Tibial artery (tissue), 4 donors: ENCODE results near the gene UNC80.

Experiments used
- DNase-seq, 2 donors: peaks; one replicate each; pipeline ENCODE4 v3.0.0-alpha.2; 2019
- H3K27ac ChIP-seq, 2 donors: fragments of 200-600 bp; sonication (generic) in 1 of 2; 1 replicate in 1 of 2; 2 replicates in 1 of 2; pipeline ENCODE4 v1.5.1; 2018 to 2019; ENCODE audit warnings: mild to moderate bottlenecking in 1 of 2
- H3K27me3 ChIP-seq, 2 donors: fragments of 200-600 bp; sonication (generic) in 1 of 2; one replicate each; pipeline versions ENCODE4 v1.5.1 to v1.6.0; 2016 to 2019
- H3K36me3 ChIP-seq, 3 donors: fragments of 200-600 bp; sonication (generic) in 2 of 3; one replicate each; pipeline ENCODE4 v1.5.1; 2016 to 2019; ENCODE audit warnings: mild to moderate bottlenecking in 2 of 3
- H3K4me1 ChIP-seq, 4 donors: fragments of 200-600 bp; sonication (generic) in 2 of 4; 1 replicate in 3 of 4; 2 replicates in 1 of 4; pipeline ENCODE4 v1.5.1; 2016 to 2019
- H3K4me3 ChIP-seq, 2 donors: fragments of 200-600 bp; sonication (generic) in 1 of 2; 1 replicate in 1 of 2; 2 replicates in 1 of 2; pipeline ENCODE4 v1.5.1; 2018 to 2019; ENCODE audit warnings: mild to moderate bottlenecking in 2 of 2
- H3K9me3 ChIP-seq, 3 donors: fragments of 200-600 bp; sonication (generic) in 1 of 3; one replicate each; pipeline ENCODE4 v1.5.1; 2016 to 2019
- CTCF ChIP-seq, 2 experiments: fragments of 200-600 bp in 1 of 2; fragments of 450-650 bp in 1 of 2; IDR thresholded peaks; one replicate each; pipeline ENCODE4 v1.5.1; 2017 to 2019; ENCODE audit warnings: antibody characterized with exemption in 2 of 2, mild to moderate bottlenecking in 1 of 2, moderate library complexity in 1 of 2
- intact Hi-C: fragments of 100-400 bp; cut with DNase I; formaldehyde crosslinking; loops from one replicate; pipeline ENCODE4 v1.15.0; 2023; ENCODE audit warnings: low total_unique reads

Gene UNC80

GRCh38 chr2:209965723-209966122 is 194.1 kb downstream of the UNC80 start:
- H3K36me3 ChIP-seq = no peaks in the 10 kb centered on the region
- peaks cover 0 to 2% (median 0%) of the 10 kb centered on the region in 4 donors for H3K4me1 ChIP-seq
- no peaks in the 10 kb centered on the region for H3K9me3 ChIP-seq
- intact Hi-C loops = loop anchor here (5.0 kb wide), 1 partner anchor 427 kb away; no protein-coding TSS in a partner anchor
- no peak for DNase-seq
- no peak overlapping the region for H3K27ac ChIP-seq
- no peak for TF ChIP-seq CTCF (IDR thresholded peaks at IDR 0.05)
- no peak overlapping the region for H3K4me3 ChIP-seq
- H3K27me3 ChIP-seq = peaks cover 0 to 3% of the 10 kb centered on the region in 2 donors

DNA sequence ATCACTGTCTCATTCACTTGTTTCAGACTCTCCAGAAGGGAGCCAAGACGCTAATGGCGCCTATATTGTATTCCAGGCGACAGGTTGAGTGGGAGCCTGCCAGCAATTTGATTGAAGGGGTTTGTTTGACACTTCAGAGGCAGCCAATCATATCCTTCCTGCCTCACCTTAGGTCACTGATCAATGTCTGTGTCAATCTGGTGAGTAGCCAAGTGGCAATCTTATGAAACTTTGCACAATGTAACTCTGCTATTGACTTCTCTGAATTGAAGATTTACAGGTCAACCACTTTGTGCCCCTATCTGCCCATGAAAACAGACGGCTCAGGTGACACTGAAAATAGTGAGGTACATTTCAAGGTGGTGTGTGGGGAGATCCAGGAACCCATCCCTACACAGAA is 198.1 kb downstream of the UNC80 start:
- no peak overlapping the region for H3K27ac ChIP-seq
- no peaks in the 10 kb centered on the region for H3K4me1 ChIP-seq
- no peak for DNase-seq
- peaks cover 0 to 3% of the 10 kb centered on the region in 2 donors for H3K27me3 ChIP-seq
- no peaks in the 10 kb centered on the region for H3K36me3 ChIP-seq
- H3K9me3 ChIP-seq = no peaks in the 10 kb centered on the region
- TF ChIP-seq CTCF (IDR thresholded peaks at IDR 0.05) = no peak
- intact Hi-C loops = loop anchor here (5.0 kb wide), 1 partner anchor 423 kb away; no protein-coding TSS in a partner anchor
- no peak overlapping the region for H3K4me3 ChIP-seq

- Histone ChIP-seq H3K4me1 (no peaks in the 10 kb centered on the region), H3K9me3 (no peaks in the 10 kb centered on the region), H3K4me3 (no peak overlapping the region), H3K36me3 (no peaks in the 10 kb centered on the region), H3K27ac (no peak overlapping the region), H3K27me3 (peaks cover 0 to 3% of the 10 kb centered on the region in 2 donors)
- DNase-seq = no peak
- intact Hi-C loops = no loop called here
- no peak for TF ChIP-seq CTCF (IDR thresholded peaks at IDR 0.05)
Measured at GRCh38 chr2:209970271-209970670, 198.6 kb downstream of the UNC80 start.

DNA sequence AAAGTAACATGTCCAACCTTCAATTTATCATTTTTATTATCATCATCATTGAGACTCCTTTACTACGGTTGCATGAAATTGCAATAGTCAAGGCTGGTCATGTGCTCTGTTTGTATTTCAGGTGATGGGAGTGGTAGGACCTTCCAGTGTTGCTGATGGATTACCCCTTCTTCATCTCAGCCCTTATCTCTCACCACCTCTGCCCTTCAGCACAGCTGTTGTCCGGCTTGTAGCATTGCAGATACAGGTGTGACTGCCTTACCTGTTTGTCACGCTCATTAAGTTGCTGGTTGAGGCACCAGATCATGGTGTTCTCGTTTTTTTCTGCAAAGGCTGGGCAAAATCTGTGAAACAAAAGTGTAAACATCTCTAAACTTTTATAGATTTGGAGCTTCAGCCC is 199.1 kb downstream of the UNC80 start:
- no peak overlapping the region for H3K4me3 ChIP-seq
- no peak for TF ChIP-seq CTCF (IDR thresholded peaks at IDR 0.05)
- intact Hi-C loops = no loop called here

DNA sequence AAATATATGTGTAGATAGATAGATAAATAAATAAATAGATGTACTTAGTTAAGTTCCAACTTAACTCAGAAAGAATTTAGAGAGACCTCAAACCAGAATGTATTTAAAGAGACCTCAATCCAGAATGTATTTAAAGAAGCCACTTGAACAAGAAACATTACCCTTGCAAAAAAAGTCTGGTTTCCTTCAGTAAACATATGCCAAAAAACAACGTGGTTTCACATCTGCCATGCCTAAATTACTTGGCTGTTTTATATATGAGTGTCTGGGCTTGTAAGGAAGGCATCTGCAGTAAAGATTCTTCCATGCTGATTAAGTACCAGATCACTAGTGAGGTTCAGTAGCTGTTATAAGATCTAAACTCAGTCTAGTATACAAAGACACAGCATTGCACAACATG is 201.7 kb downstream of the UNC80 start:
- no peak for TF ChIP-seq CTCF (IDR thresholded peaks at IDR 0.05)

More for the DNA sequence above, 199.1 kb downstream of the UNC80 start:
- no peak for DNase-seq
- no peaks in the 10 kb centered on the region for H3K9me3 ChIP-seq
- H3K4me1 ChIP-seq = no peaks in the 10 kb centered on the region
- peaks cover 0 to 3% of the 10 kb centered on the region in 2 donors for H3K27me3 ChIP-seq
- no peak overlapping the region for H3K27ac ChIP-seq
- H3K36me3 ChIP-seq = no peaks in the 10 kb centered on the region

DNA sequence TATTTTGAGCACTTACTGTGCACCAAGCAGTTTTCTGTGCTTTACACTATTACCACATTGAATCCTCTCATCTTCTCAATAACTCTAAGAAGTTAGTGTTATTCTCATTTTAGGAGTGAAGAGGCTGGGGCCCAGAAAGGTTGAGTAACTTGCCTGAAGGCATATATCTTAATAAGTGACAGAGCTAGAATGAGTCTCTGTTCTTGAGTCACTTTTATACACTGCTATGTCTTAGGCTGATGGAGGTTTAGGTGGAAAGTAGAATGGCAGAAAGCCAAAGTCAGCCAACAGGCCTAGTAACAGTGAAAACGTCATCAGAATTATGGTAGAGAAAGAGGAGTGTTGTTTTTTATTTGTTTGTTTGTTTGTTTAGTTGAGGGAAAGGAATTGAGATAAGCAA is 202.9 kb downstream of the UNC80 start:
- TF ChIP-seq CTCF (IDR thresholded peaks at IDR 0.05) = no peak
- DNase-seq = no peak
- H3K4me3 ChIP-seq = no peak overlapping the region
- intact Hi-C loops = no loop called here
- H3K27me3 ChIP-seq = no peaks in the 10 kb centered on the region
- no peaks in the 10 kb centered on the region for H3K4me1 ChIP-seq
- H3K36me3 ChIP-seq = no peaks in the 10 kb centered on the region
- no peak overlapping the region for H3K27ac ChIP-seq
- H3K9me3 ChIP-seq = no peaks in the 10 kb centered on the region

More for the DNA sequence above, 201.7 kb downstream of the UNC80 start:
- no peak overlapping the region for H3K4me3 ChIP-seq
- no peaks in the 10 kb centered on the region for H3K4me1 ChIP-seq
- H3K9me3 ChIP-seq = no peaks in the 10 kb centered on the region
- intact Hi-C loops = no loop called here
- H3K36me3 ChIP-seq = no peaks in the 10 kb centered on the region
- H3K27me3 ChIP-seq = no peaks in the 10 kb centered on the region
- no peak overlapping the region for H3K27ac ChIP-seq
- no peak for DNase-seq
